GM12872 (cell line): ENCODE results near the gene NME2.

Experiments used
- CTCF ChIP-seq: IDR thresholded peaks from 3 replicates; pipeline ENCODE4 v1.5.1; 2011; ENCODE audit warnings: low read depth, mild to moderate bottlenecking, low read length, moderate library complexity; ENCODE audit not compliant: insufficient read depth

Gene NME2

GRCh38 chr17:51180486-51180885, 14.3 kb downstream of the NME2 start:
- TF ChIP-seq CTCF, result no peak

GRCh38 chr17:51184124-51184523, 17.9 kb downstream of the NME2 start:
- no peak for TF ChIP-seq CTCF

- no peak for TF ChIP-seq CTCF
Measured at GRCh38 chr17:51185763-51186332, 19.6 kb downstream of the NME2 start.

- TF ChIP-seq CTCF, result no peak
Measured at GRCh38 chr17:51188271-51188833, 22.1 kb downstream of the NME2 start.

GRCh38 chr17:51189162-51189561, 23.0 kb downstream of the NME2 start:
- TF ChIP-seq CTCF, result no peak

- TF ChIP-seq CTCF, result no peak
Measured at GRCh38 chr17:51189628-51190027, 23.4 kb downstream of the NME2 start.

- TF ChIP-seq CTCF, result no peak
Measured at GRCh38 chr17:51191895-51192294, 25.7 kb downstream of the NME2 start.
